ENCODE measurements around the gene DNAH10.

The DNAH10 gene

GRCh38 chr12:123858176-123858575 is 96.1 kb downstream of the DNAH10 start:
- no peak for DNase-seq (ENCODE audit: extremely low read depth, low read depth)
- TF ChIP-seq CTCF (IDR thresholded peaks at IDR 0.05; ENCODE audit: low read depth, low read length) = no peak

GRCh38 chr12:123859035-123859434 is 96.9 kb downstream of the DNAH10 start:
- no peak for TF ChIP-seq CTCF (IDR thresholded peaks at IDR 0.05; ENCODE audit: low read depth, low read length)
- no peak for DNase-seq (ENCODE audit: extremely low read depth, low read depth)

GRCh38 chr12:123860377-123860776 is 98.3 kb downstream of the DNAH10 start:
- no peak for DNase-seq (ENCODE audit: extremely low read depth, low read depth)
- TF ChIP-seq CTCF (IDR thresholded peaks at IDR 0.05; ENCODE audit: low read depth, low read length) = no peak

- no peak for DNase-seq (ENCODE audit: extremely low read depth, low read depth)
- no peak for TF ChIP-seq CTCF (IDR thresholded peaks at IDR 0.05; ENCODE audit: low read depth, low read length)
These were observed 99.3 kb downstream of the DNAH10 start for GRCh38 chr12:123861392-123861791.

GRCh38 chr12:123867141-123867540 is 105.0 kb downstream of the DNAH10 start:
- DNase-seq (ENCODE audit: extremely low read depth, low read depth) = no peak
- no peak for TF ChIP-seq CTCF (IDR thresholded peaks at IDR 0.05; ENCODE audit: low read depth, low read length)

- TF ChIP-seq CTCF (IDR thresholded peaks at IDR 0.05; ENCODE audit: low read depth, low read length) = no peak
- DNase-seq (ENCODE audit: extremely low read depth, low read depth) = no peak
These were observed 106.7 kb downstream of the DNAH10 start for GRCh38 chr12:123868791-123869190.

- no peak for TF ChIP-seq CTCF (IDR thresholded peaks at IDR 0.05; ENCODE audit: low read depth, low read length)
- DNase-seq (ENCODE audit: extremely low read depth, low read depth) = no peak
These were observed 111.7 kb downstream of the DNAH10 start for GRCh38 chr12:123873793-123874192.

Data from AG09319 (cell line).